ENCODE data around the gene LCP2. TPM values are rescaled to one million over a fixed set of nuclear protein-coding genes. Genes with fewer than 3 reads are reported as not detected.
A peak's percentile ranks its signal among the peaks of the same experiment; 100 is the strongest.

Gene LCP2
- polyA plus RNA-seq, 3 donors, result 52.0 to 177 (median 89.5) TPM

- H3K4me1 ChIP-seq (ENCODE audit: control insufficient read depth in 1 of 2, insufficient read depth in 2 of 2, low read length in 2 of 2), result no peaks in the 10 kb centered on the region
- no peaks in the 10 kb centered on the region for H4K20me1 ChIP-seq (ENCODE audit: insufficient read depth, low read length)
- Mint-ChIP-seq H3K4me3 (no peak overlapping the region), H3K4me1 (peaks cover 3% of the 10 kb centered on the region), H3K36me3 (no peaks in the 10 kb centered on the region), H3K27me3 (ENCODE audit: low read depth in 3 of 3) (peaks cover 0 to 3% (median 0%) of the 10 kb centered on the region in 3 donors), H3K9me3 (no peaks in the 10 kb centered on the region), H3K27ac (no peak overlapping the region)
- intact Hi-C loops (cut with micrococcal nuclease), result loop anchor here (1.0 to 10.0 kb wide), 4 partner anchors 111 to 409 kb away; no protein-coding TSS in a partner anchor
- no peaks in the 10 kb centered on the region for H3K36me3 ChIP-seq (replicated peaks in 1 of 2; ENCODE audit: control insufficient read depth in 1 of 2, insufficient read depth in 2 of 2, low read length in 2 of 2)
- no peak overlapping the region for H3K9ac ChIP-seq (ENCODE audit: insufficient read depth, low read length, poor library complexity, severe bottlenecking)
- peak; percentile 27 for TF ChIP-seq CTCF (IDR thresholded peaks at IDR 0.05)
- no peak overlapping the region for H2AFZ ChIP-seq (ENCODE audit: insufficient read depth, low read depth, low read length, poor library complexity, severe bottlenecking)
- H3K4me2 ChIP-seq (replicated peaks; ENCODE audit: extremely low read depth, low read length, poor library complexity, severe bottlenecking), result no peak overlapping the region
- H3K79me2 ChIP-seq (ENCODE audit: insufficient read depth, low read length), result no peaks in the 10 kb centered on the region
- WGBS (ENCODE audit: insufficient coverage), result 83% methylated on average over 6 of the region's 9 CpGs
- H3K27ac ChIP-seq (ENCODE audit: low read depth in 1 of 2, low read length in 2 of 2), result no peak overlapping the region
- no peak for DNase-seq
- no peaks in the 10 kb centered on the region for H3K27me3 ChIP-seq (ENCODE audit: control insufficient read depth in 2 of 2, insufficient read depth in 2 of 2, low read length in 2 of 2)
- no peak overlapping the region for H3K4me3 ChIP-seq (replicated peaks in 1 of 3; ENCODE audit: low read depth in 2 of 3, low read length in 3 of 3)
- H3K9me3 ChIP-seq (replicated peaks in 1 of 2; ENCODE audit: control insufficient read depth in 1 of 2, insufficient read depth in 1 of 2, low read length in 2 of 2), result no peaks in the 10 kb centered on the region
These were observed 71.4 kb downstream of the LCP2 start for GRCh38 chr5:170226129-170226615.

- Mint-ChIP-seq H3K4me3 (no peak overlapping the region), H3K36me3 (no peaks in the 10 kb centered on the region), H3K27ac (no peak overlapping the region), H3K27me3 (ENCODE audit: low read depth in 3 of 3) (peaks cover 0 to 3% (median 0%) of the 10 kb centered on the region in 3 donors), H3K9me3 (no peaks in the 10 kb centered on the region), H3K4me1 (peaks cover 3% of the 10 kb centered on the region)
- WGBS (ENCODE audit: insufficient coverage), result 48% methylated on average over 4 of the region's 7 CpGs
- H3K4me3 ChIP-seq (replicated peaks in 1 of 3; ENCODE audit: low read depth in 2 of 3, low read length in 3 of 3), result no peak overlapping the region
- no peaks in the 10 kb centered on the region for H3K36me3 ChIP-seq (replicated peaks in 1 of 2; ENCODE audit: control insufficient read depth in 1 of 2, insufficient read depth in 2 of 2, low read length in 2 of 2)
- no peaks in the 10 kb centered on the region for H3K4me1 ChIP-seq (ENCODE audit: control insufficient read depth in 1 of 2, insufficient read depth in 2 of 2, low read length in 2 of 2)
- no peaks in the 10 kb centered on the region for H4K20me1 ChIP-seq (ENCODE audit: insufficient read depth, low read length)
- peak; percentile 77 for TF ChIP-seq CTCF (IDR thresholded peaks at IDR 0.05)
- H3K27ac ChIP-seq (ENCODE audit: low read depth in 1 of 2, low read length in 2 of 2), result no peak overlapping the region
- H2AFZ ChIP-seq (ENCODE audit: insufficient read depth, low read depth, low read length, poor library complexity, severe bottlenecking), result no peak overlapping the region
- no peaks in the 10 kb centered on the region for H3K79me2 ChIP-seq (ENCODE audit: insufficient read depth, low read length)
- no peak overlapping the region for H3K4me2 ChIP-seq (replicated peaks; ENCODE audit: extremely low read depth, low read length, poor library complexity, severe bottlenecking)
- H3K9me3 ChIP-seq (replicated peaks in 1 of 2; ENCODE audit: control insufficient read depth in 1 of 2, insufficient read depth in 1 of 2, low read length in 2 of 2), result no peaks in the 10 kb centered on the region
- DNase-seq, result peak; percentile 39 to 59 (median 55)
- H3K9ac ChIP-seq (ENCODE audit: insufficient read depth, low read length, poor library complexity, severe bottlenecking), result no peak overlapping the region
- H3K27me3 ChIP-seq (ENCODE audit: control insufficient read depth in 2 of 2, insufficient read depth in 2 of 2, low read length in 2 of 2), result no peaks in the 10 kb centered on the region
- intact Hi-C loops (cut with micrococcal nuclease), result loop anchor here (1.0 to 10.0 kb wide), 5 partner anchors 112 to 409 kb away; no protein-coding TSS in a partner anchor
These were observed 72.0 kb downstream of the LCP2 start for GRCh38 chr5:170225326-170226128.
